GM21423 (cell line): ENCODE results near the gene BMPR2.
"Not testable (repeated sequence)": the region's sequence is repeated elsewhere in the genome, so short reads cannot be mapped to it uniquely, and the experiment has no call there.

Experiments used
- ATAC-seq: cut with Tn5 transposase; IDR thresholded peaks from one replicate; pipeline ENCODE4 v1.9.1; 2021; ENCODE audit warnings: mild to moderate bottlenecking, moderate library complexity; ENCODE audit not compliant: unreplicated experiment

Gene BMPR2

GRCh38 chr2:202375609-202376408 lies at the start of gene BMPR2:
BMPR2 (plus strand) TSS chr2:202376327; CDS start chr2:202377475, 1,148 bp downstream.
- ATAC-seq: peak; percentile 72

- no peak for ATAC-seq
These were observed 48.3 kb upstream of the BMPR2 start for GRCh38 chr2:202327858-202328257.

- ATAC-seq: no peak
These were observed 40.2 kb upstream of the BMPR2 start for GRCh38 chr2:202335791-202336467.

- ATAC-seq: no peak
These were observed 39.0 kb upstream of the BMPR2 start for GRCh38 chr2:202337151-202337550.

- ATAC-seq: no peak
These were observed 38.3 kb upstream of the BMPR2 start for GRCh38 chr2:202337706-202338346.

- ATAC-seq: no peak
These were observed 36.9 kb upstream of the BMPR2 start for GRCh38 chr2:202339071-202339870.

- no peak for ATAC-seq
These were observed 31.9 kb upstream of the BMPR2 start for GRCh38 chr2:202344178-202344577.

- no peak for ATAC-seq
These were observed 29.9 kb upstream of the BMPR2 start for GRCh38 chr2:202346180-202346579.

GRCh38 chr2:202353430-202353829 lies 22.7 kb upstream of the BMPR2 start:
- ATAC-seq: no peak

GRCh38 chr2:202355993-202356505 lies 20.1 kb upstream of the BMPR2 start:
- no peak for ATAC-seq

GRCh38 chr2:202358924-202359323 lies 17.2 kb upstream of the BMPR2 start:
- ATAC-seq: not testable (repeated sequence)

GRCh38 chr2:202360646-202361045 lies 15.5 kb upstream of the BMPR2 start:
- no peak for ATAC-seq

- no peak for ATAC-seq
These were observed 15.0 kb upstream of the BMPR2 start for GRCh38 chr2:202361108-202361507.

GRCh38 chr2:202373490-202373889 lies 2.6 kb upstream of the BMPR2 start:
- ATAC-seq: no peak

GRCh38 chr2:202374383-202374782 lies 1.7 kb upstream of the BMPR2 start:
- ATAC-seq: not testable (repeated sequence)

GRCh38 chr2:202375033-202375608 lies 1.0 kb upstream of the BMPR2 start:
- no peak for ATAC-seq

GRCh38 chr2:202376460-202377206 lies 506 bp downstream of the BMPR2 start:
- peak; percentile 17 for ATAC-seq

GRCh38 chr2:202377207-202377761 lies 1.2 kb downstream of the BMPR2 start:
- no peak for ATAC-seq

GRCh38 chr2:202378001-202378400 lies 1.9 kb downstream of the BMPR2 start:
- ATAC-seq: no peak
